HFFc6 (cell line): Measurements from ENCODE around the gene SEMA4D. TPM values are rescaled to one million over a fixed set of nuclear protein-coding genes. Genes with fewer than 3 reads are reported as not detected.

Experiments used
- DNase-seq: peaks from one replicate; pipeline ENCODE4 v3.0.0-alpha.2; 2018
- H3K27ac Mint-ChIP-seq: 2 replicates; pipeline ENCODE4 v1.8.0; 2020; ENCODE audit warnings: mild to moderate bottlenecking, mixed read lengths
- H3K27me3 Mint-ChIP-seq: 2 replicates; pipeline ENCODE4 v1.8.0; 2021; ENCODE audit warnings: mild to moderate bottlenecking, moderate library complexity, mixed read lengths; ENCODE audit not compliant: insufficient read depth
- H3K36me3 Mint-ChIP-seq: 2 replicates; pipeline ENCODE4 v1.8.0; 2021; ENCODE audit warnings: low read depth, mixed read lengths
- H3K4me1 Mint-ChIP-seq: 2 replicates; pipeline ENCODE4 v1.8.0; 2020; ENCODE audit warnings: low read depth, mixed read lengths
- H3K4me3 Mint-ChIP-seq: 2 replicates; pipeline ENCODE4 v1.8.0; 2020; ENCODE audit warnings: mild to moderate bottlenecking, moderate library complexity, mixed read lengths
- H3K9me3 Mint-ChIP-seq: 2 replicates; pipeline ENCODE4 v1.8.0; 2020; ENCODE audit warnings: mild to moderate bottlenecking, mixed read lengths
- CTCF ChIP-seq: fragments of 200-600 bp; sonication (generic); IDR thresholded peaks from 2 replicates; pipeline ENCODE4 v1.5.0; 2021; ENCODE audit warnings: antibody characterized with exemption, mild to moderate bottlenecking
- total RNA-seq, 6 experiments: library from RNA; stranded (reverse); fragmentation: NEBNext Ultra II Directional; extraction: Animal tissue kit (Norgen Biotek cat#: 25700); gene quantifications; 2 replicates in 1 of 6; 3 replicates in 5 of 6; pipeline ENCODE4 v1.2.3, GENCODE V29; 2021

Gene SEMA4D
- total RNA-seq, 6 experiments from 2014 or later, result not detected

- Mint-ChIP-seq H3K4me3 (no peak overlapping the region), H3K4me1 (peaks cover 8% of the 10 kb centered on the region; the same call in 1 of the 2 replicates), H3K9me3 (peaks cover 11% of the 10 kb centered on the region; the same call in 1 of the 2 replicates), H3K27ac (no peak overlapping the region), H3K27me3 (peaks cover 4% of the 10 kb centered on the region), H3K36me3 (peaks cover 7% of the 10 kb centered on the region; the same call in 1 of the 2 replicates)
- no peak for DNase-seq
- no peak for TF ChIP-seq CTCF
These were observed 19.9 kb downstream of the SEMA4D start for GRCh38 chr9:89477811-89478630.

- Mint-ChIP-seq H3K4me3 (no peak overlapping the region), H3K27me3 (peaks cover 4% of the 10 kb centered on the region), H3K27ac (no peak overlapping the region), H3K36me3 (peaks cover 7% of the 10 kb centered on the region; the same call in 1 of the 2 replicates), H3K9me3 (peaks cover 11% of the 10 kb centered on the region; the same call in 1 of the 2 replicates), H3K4me1 (peaks cover 8% of the 10 kb centered on the region; the same call in 1 of the 2 replicates)
- no peak for DNase-seq
- TF ChIP-seq CTCF, result no peak
These were observed 20.5 kb downstream of the SEMA4D start for GRCh38 chr9:89477384-89477783.

GRCh38 chr9:89476546-89476945 is 21.4 kb downstream of the SEMA4D start:
- TF ChIP-seq CTCF, result no peak
- Mint-ChIP-seq H3K36me3 (peaks cover 7% of the 10 kb centered on the region; the same call in 1 of the 2 replicates), H3K27me3 (peaks cover 7% of the 10 kb centered on the region), H3K27ac (no peak overlapping the region), H3K9me3 (peaks cover 11% of the 10 kb centered on the region; the same call in 1 of the 2 replicates), H3K4me1 (peaks cover 8% of the 10 kb centered on the region; the same call in 1 of the 2 replicates), H3K4me3 (no peak overlapping the region)
- no peak for DNase-seq

GRCh38 chr9:89475891-89476440 is 21.9 kb downstream of the SEMA4D start:
- peaks cover 7% of the 10 kb centered on the region; the same call in 1 of the 2 replicates for H3K36me3 Mint-ChIP-seq
- H3K4me3 Mint-ChIP-seq, result no peak overlapping the region
- no peak overlapping the region for H3K27ac Mint-ChIP-seq
- peaks cover 8% of the 10 kb centered on the region; the same call in 1 of the 2 replicates for H3K4me1 Mint-ChIP-seq
- DNase-seq, result no peak
- H3K27me3 Mint-ChIP-seq, result peaks cover 7% of the 10 kb centered on the region
- peaks cover 11% of the 10 kb centered on the region; the same call in 1 of the 2 replicates for H3K9me3 Mint-ChIP-seq
- TF ChIP-seq CTCF, result no peak

GRCh38 chr9:89474939-89475338 is 23.0 kb downstream of the SEMA4D start:
- DNase-seq, result no peak
- Mint-ChIP-seq H3K4me1 (peaks cover 8% of the 10 kb centered on the region; the same call in 1 of the 2 replicates), H3K9me3 (peaks cover 11% of the 10 kb centered on the region; the same call in 1 of the 2 replicates), H3K4me3 (no peak overlapping the region), H3K36me3 (peaks cover 7% of the 10 kb centered on the region; the same call in 1 of the 2 replicates), H3K27me3 (peaks cover 7% of the 10 kb centered on the region), H3K27ac (no peak overlapping the region)
- TF ChIP-seq CTCF, result no peak
